ENCODE results near the gene L3MBTL4.

- TF ChIP-seq POLR2A (IDR thresholded peaks at IDR 0.05; ENCODE audit: low read depth, low read length) (no peak), POLR2AphosphoS5 (IDR thresholded peaks at IDR 0.05; ENCODE audit: low read depth, low read length) (no peak), TAF1 (IDR thresholded peaks at IDR 0.05; ENCODE audit: borderline replicate concordance, low read depth, low read length) (no peak)
Measured at GRCh38 chr18:5979971-5980457, 434.7 kb downstream of the L3MBTL4 start.

Data from GM12892 (cell line).